ENCODE results near the gene PABPC1L. TPM values are rescaled to one million over a fixed set of nuclear protein-coding genes. Genes with fewer than 3 reads are reported as not detected.
"Not testable (repeated sequence)": the region's sequence is repeated elsewhere in the genome, so short reads cannot be mapped to it uniquely, and the experiment has no call there.

PABPC1L gene
- total and polyA plus RNA-seq, 2 donors (not counting 1 experiment from before 2014, with no cell fraction given) = 105 to 295 TPM

GRCh38 chr20:44861531-44862006 lies 48.3 kb upstream of the PABPC1L start:
- no peak overlapping the region for H3K4me3 ChIP-seq (ENCODE audit: control extremely low read depth in 1 of 5, extremely low read depth in 1 of 5, insufficient read depth in 1 of 5, low read depth in 2 of 5, low read length in 4 of 5)
- Mint-ChIP-seq H3K4me1 (no peaks in the 10 kb centered on the region), H3K27ac (no peak overlapping the region), H3K9me3 (ENCODE audit: insufficient read depth) (peaks cover 4% of the 10 kb centered on the region), H3K4me3 (no peak overlapping the region), H3K27me3 (no peaks in the 10 kb centered on the region)
- H3K79me2 ChIP-seq (ENCODE audit: control insufficient read depth, insufficient read depth, low read length) = no peaks in the 10 kb centered on the region
- H3K27me3 ChIP-seq (replicated peaks in 1 of 4; ENCODE audit: control extremely low read depth in 1 of 4, control insufficient read depth in 3 of 4, insufficient read depth in 4 of 4, low read length in 3 of 4) = no peaks in the 10 kb centered on the region
- no peaks in the 10 kb centered on the region for H3K4me1 ChIP-seq (ENCODE audit: control insufficient read depth in 2 of 2, insufficient read depth in 2 of 2, low read length in 2 of 2)
- H2AFZ ChIP-seq (ENCODE audit: insufficient read depth, low read depth, low read length, poor library complexity, severe bottlenecking) = no peak overlapping the region
- TF ChIP-seq EZH2 (IDR thresholded peaks at IDR 0.05; ENCODE audit: borderline replicate concordance, insufficient read depth, low read depth, low read length, poor library complexity, severe bottlenecking) = no peak
- TF ChIP-seq CTCF (IDR thresholded peaks at IDR 0.05) = no peak
- no peak overlapping the region for H3K4me2 ChIP-seq (replicated peaks; ENCODE audit: low read depth, low read length, poor library complexity, severe bottlenecking)
- no peaks in the 10 kb centered on the region for H3K36me3 ChIP-seq (replicated peaks in 1 of 2; ENCODE audit: control extremely low read depth in 1 of 2, control insufficient read depth in 1 of 2, extremely low read depth in 1 of 2, insufficient read depth in 2 of 2, low read length in 1 of 2)
- DNase-seq = no peak
- no peak overlapping the region for H3K27ac ChIP-seq (ENCODE audit: low read length in 2 of 2)
- peaks cover 0 to 7% (median 0%) of the 10 kb centered on the region in 3 donors for H3K9me3 ChIP-seq (ENCODE audit: control extremely low read depth in 1 of 3, control insufficient read depth in 2 of 3, insufficient read depth in 1 of 3, low read length in 2 of 3)
- H3K9ac ChIP-seq (ENCODE audit: low read length) = no peak overlapping the region
- 89% methylated on average over 3 of the region's 5 CpGs for WGBS (ENCODE audit: insufficient coverage)
- POLR2A ChIA-PET = interaction anchor here (0.6 kb wide), 1 partner anchor 48 kb away, joined by 3 read pairs; the partner anchor contains the start of gene PABPC1L
- ATAC-seq (ENCODE audit: low read depth) = no peak
- intact Hi-C loops (cut with micrococcal nuclease) = no loop called here
- H4K20me1 ChIP-seq (ENCODE audit: control insufficient read depth, insufficient read depth, low read length, poor library complexity, severe bottlenecking) = no peaks in the 10 kb centered on the region
- CTCF ChIA-PET = no interaction called here

- H3K4me2 ChIP-seq (replicated peaks; ENCODE audit: low read depth, low read length, poor library complexity, severe bottlenecking) = no peak overlapping the region
- peaks cover 0 to 2% (median 0%) of the 10 kb centered on the region in 4 experiments for H3K27me3 ChIP-seq (replicated peaks in 1 of 4; ENCODE audit: control extremely low read depth in 1 of 4, control insufficient read depth in 3 of 4, insufficient read depth in 4 of 4, low read length in 3 of 4)
- Mint-ChIP-seq H3K4me3 (no peak overlapping the region), H3K27me3 (no peaks in the 10 kb centered on the region), H3K4me1 (peaks cover 3% of the 10 kb centered on the region), H3K9me3 (ENCODE audit: insufficient read depth) (no peaks in the 10 kb centered on the region), H3K27ac (no peak overlapping the region)
- H3K4me3 ChIP-seq (ENCODE audit: control extremely low read depth in 1 of 5, extremely low read depth in 1 of 5, insufficient read depth in 1 of 5, low read depth in 2 of 5, low read length in 4 of 5) = no peak overlapping the region
- H4K20me1 ChIP-seq (ENCODE audit: control insufficient read depth, insufficient read depth, low read length, poor library complexity, severe bottlenecking) = no peaks in the 10 kb centered on the region
- no peak overlapping the region for H2AFZ ChIP-seq (ENCODE audit: insufficient read depth, low read depth, low read length, poor library complexity, severe bottlenecking)
- no peak for DNase-seq
- WGBS (ENCODE audit: insufficient coverage) = 81% methylated on average over 1 of the region's 2 CpGs
- peaks cover 0 to 2% of the 10 kb centered on the region in 2 donors for H3K4me1 ChIP-seq (ENCODE audit: control insufficient read depth in 2 of 2, insufficient read depth in 2 of 2, low read length in 2 of 2)
- no peaks in the 10 kb centered on the region for H3K79me2 ChIP-seq (ENCODE audit: control insufficient read depth, insufficient read depth, low read length)
- H3K27ac ChIP-seq (ENCODE audit: low read length in 2 of 2) = no peak overlapping the region
- peaks cover 0 to under 1% (median 0%) of the 10 kb centered on the region in 3 donors for H3K9me3 ChIP-seq (ENCODE audit: control extremely low read depth in 1 of 3, control insufficient read depth in 2 of 3, insufficient read depth in 1 of 3, low read length in 2 of 3)
- ChIA-PET POLR2A (interaction anchor here (0.6 kb wide), 1 partner anchor 47 kb away, joined by 3 read pairs; the partner anchor contains the start of gene PABPC1L), CTCF (interaction anchor here (0.7 kb wide), 1 partner anchor 1222 kb away, joined by 5 read pairs; no protein-coding TSS in a partner anchor)
- H3K9ac ChIP-seq (ENCODE audit: low read length) = no peak overlapping the region
- no peak for ATAC-seq (ENCODE audit: low read depth)
- H3K36me3 ChIP-seq (replicated peaks in 1 of 2; ENCODE audit: control extremely low read depth in 1 of 2, control insufficient read depth in 1 of 2, extremely low read depth in 1 of 2, insufficient read depth in 2 of 2, low read length in 1 of 2) = no peaks in the 10 kb centered on the region
- TF ChIP-seq CTCF (IDR thresholded peaks at IDR 0.05) (no peak), EZH2 (IDR thresholded peaks at IDR 0.05; ENCODE audit: borderline replicate concordance, insufficient read depth, low read depth, low read length, poor library complexity, severe bottlenecking) (no peak)
- intact Hi-C loops (cut with micrococcal nuclease) = no loop called here
Measured at GRCh38 chr20:44862286-44862685, 47.6 kb upstream of the PABPC1L start.

- H3K79me2 ChIP-seq (ENCODE audit: control insufficient read depth, insufficient read depth, low read length); H3K4me1 ChIP-seq (ENCODE audit: control insufficient read depth in 2 of 2, insufficient read depth in 2 of 2, low read length in 2 of 2); H3K4me1 Mint-ChIP-seq; H3K4me3 Mint-ChIP-seq; H3K9me3 Mint-ChIP-seq (ENCODE audit: insufficient read depth); H3K9me3 ChIP-seq (ENCODE audit: control extremely low read depth in 1 of 3, control insufficient read depth in 2 of 3, insufficient read depth in 1 of 3, low read length in 2 of 3); intact Hi-C loops (cut with micrococcal nuclease); POLR2A ChIA-PET; H3K27ac ChIP-seq (ENCODE audit: low read length in 2 of 2); ATAC-seq (ENCODE audit: low read depth); DNase-seq; H3K27me3 ChIP-seq (replicated peaks in 1 of 4; ENCODE audit: control extremely low read depth in 1 of 4, control insufficient read depth in 3 of 4, insufficient read depth in 4 of 4, low read length in 3 of 4); H3K36me3 ChIP-seq (replicated peaks in 1 of 2; ENCODE audit: control extremely low read depth in 1 of 2, control insufficient read depth in 1 of 2, extremely low read depth in 1 of 2, insufficient read depth in 2 of 2, low read length in 1 of 2); H2AFZ ChIP-seq (ENCODE audit: insufficient read depth, low read depth, low read length, poor library complexity, severe bottlenecking); H3K4me2 ChIP-seq (replicated peaks; ENCODE audit: low read depth, low read length, poor library complexity, severe bottlenecking); H3K4me3 ChIP-seq (ENCODE audit: control extremely low read depth in 1 of 5, extremely low read depth in 1 of 5, insufficient read depth in 1 of 5, low read depth in 2 of 5, low read length in 4 of 5); H3K27ac Mint-ChIP-seq; H3K27me3 Mint-ChIP-seq; H3K9ac ChIP-seq (ENCODE audit: low read length); H4K20me1 ChIP-seq (ENCODE audit: control insufficient read depth, insufficient read depth, low read length, poor library complexity, severe bottlenecking): not testable (repeated sequence)
- WGBS (ENCODE audit: insufficient coverage) = 86% methylated on average over 2 of the region's 4 CpGs
- CTCF ChIA-PET = interaction anchor here (0.7 to 1.1 kb wide), 3 partner anchors 13 to 178 kb away, joined by 3 to 7 read pairs (median 3); no protein-coding TSS in a partner anchor
Measured at GRCh38 chr20:44863365-44864084, 46.3 kb upstream of the PABPC1L start.
